IPS-20b (cell line): Measurements from ENCODE around the gene DGKE.

Experiments
- H3K27ac ChIP-seq: one replicate; pipeline ENCODE4 v1.5.1; 2013; ENCODE audit warnings: low read length
- H3K27me3 ChIP-seq: 2 replicates; pipeline ENCODE4 v1.6.1; 2013; ENCODE audit warnings: mild to moderate bottlenecking, low read length, inconsistent platforms; ENCODE audit not compliant: insufficient read depth
- H3K36me3 ChIP-seq: 2 replicates; pipeline ENCODE4 v1.6.1; 2013; ENCODE audit warnings: low read depth, mild to moderate bottlenecking, inconsistent platforms, low read length, moderate library complexity; ENCODE audit not compliant: insufficient read depth
- H3K4me1 ChIP-seq: 2 replicates; pipeline ENCODE4 v1.6.1; 2013; ENCODE audit warnings: mild to moderate bottlenecking, control low read depth, inconsistent platforms, low read length, moderate library complexity; ENCODE audit not compliant: insufficient read depth
- H3K4me3 ChIP-seq: 2 replicates; pipeline ENCODE4 v1.5.1; 2013; ENCODE audit warnings: mild to moderate bottlenecking, low read length, inconsistent platforms
- H3K9ac ChIP-seq: 2 replicates; pipeline ENCODE4 v1.6.1; 2013; ENCODE audit warnings: low read depth, mild to moderate bottlenecking, inconsistent platforms, low read length, moderate library complexity
- H3K9me3 ChIP-seq: 2 replicates; pipeline ENCODE4 v1.6.1; 2013; ENCODE audit warnings: mild to moderate bottlenecking, low read depth, low read length, inconsistent platforms; ENCODE audit not compliant: insufficient read depth

DGKE gene

GRCh38 chr17:56884483-56885311 lies 50.7 kb downstream of the DGKE start:
- no peaks in the 10 kb centered on the region for H3K27me3 ChIP-seq
- no peak overlapping the region for H3K4me3 ChIP-seq
- H3K36me3 ChIP-seq: peaks cover 15% of the 10 kb centered on the region
- H3K9ac ChIP-seq: no peak overlapping the region
- no peaks in the 10 kb centered on the region for H3K4me1 ChIP-seq
- peaks cover 16% of the 10 kb centered on the region for H3K9me3 ChIP-seq
- H3K27ac ChIP-seq: no peak overlapping the region

- Histone ChIP-seq H3K4me1 (no peaks in the 10 kb centered on the region), H3K9ac (no peak overlapping the region), H3K27ac (no peak overlapping the region), H3K9me3 (peaks cover 16% of the 10 kb centered on the region), H3K27me3 (no peaks in the 10 kb centered on the region), H3K36me3 (peaks cover 17% of the 10 kb centered on the region), H3K4me3 (no peak overlapping the region)
Observed at GRCh38 chr17:56885312-56885657, 51.3 kb downstream of the DGKE start.

DNA sequence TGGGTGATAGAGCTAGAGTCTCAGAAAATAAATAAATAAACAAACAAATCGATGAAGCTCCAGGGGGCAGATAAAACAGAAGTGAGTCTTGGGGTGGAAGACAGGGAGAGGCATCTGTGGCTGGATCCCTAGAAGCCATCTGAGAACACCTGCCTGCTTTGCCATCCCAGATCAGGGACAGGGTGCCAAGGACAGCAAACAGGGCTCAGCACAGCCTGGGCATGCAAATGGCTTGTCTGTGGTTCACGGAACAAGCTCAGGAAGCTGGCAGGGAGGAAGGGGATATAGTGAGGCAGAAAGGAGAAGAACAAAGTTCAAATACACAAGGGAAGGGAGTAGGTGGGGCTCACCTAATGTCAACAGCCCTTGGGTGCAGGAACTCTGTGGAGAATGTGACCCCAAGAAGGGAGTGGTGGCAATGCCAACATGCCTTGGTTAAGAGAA lies 52.4 kb downstream of the DGKE start:
- no peak overlapping the region for H3K9ac ChIP-seq
- H3K4me3 ChIP-seq: no peak overlapping the region
- no peak overlapping the region for H3K27ac ChIP-seq
- no peaks in the 10 kb centered on the region for H3K27me3 ChIP-seq
- H3K36me3 ChIP-seq: peaks cover 27% of the 10 kb centered on the region
- H3K9me3 ChIP-seq: peaks cover 16% of the 10 kb centered on the region
- no peaks in the 10 kb centered on the region for H3K4me1 ChIP-seq

DNA sequence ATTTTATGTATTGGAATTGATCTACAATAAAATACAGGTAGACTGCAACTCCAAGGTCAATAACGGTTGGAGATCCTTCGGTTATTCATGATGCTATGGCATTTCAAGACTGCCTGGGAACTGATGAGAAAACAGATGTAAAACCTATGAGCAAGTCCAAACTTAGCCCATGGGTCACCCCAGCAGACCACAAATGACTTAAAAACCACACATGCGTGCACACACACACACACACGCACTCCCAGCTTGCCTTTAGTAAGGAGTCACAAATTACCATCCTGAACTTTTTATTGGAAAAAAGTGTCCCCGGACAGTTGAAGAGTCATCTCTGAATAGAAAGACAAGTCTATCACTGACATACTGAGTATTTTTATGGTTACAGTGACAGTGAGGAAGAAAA lies 53.2 kb downstream of the DGKE start:
- no peak overlapping the region for H3K9ac ChIP-seq
- H3K4me1 ChIP-seq: no peaks in the 10 kb centered on the region
- no peaks in the 10 kb centered on the region for H3K27me3 ChIP-seq
- peaks cover 31% of the 10 kb centered on the region for H3K36me3 ChIP-seq
- H3K4me3 ChIP-seq: no peak overlapping the region
- peaks cover 16% of the 10 kb centered on the region for H3K9me3 ChIP-seq
- H3K27ac ChIP-seq: no peak overlapping the region

DNA sequence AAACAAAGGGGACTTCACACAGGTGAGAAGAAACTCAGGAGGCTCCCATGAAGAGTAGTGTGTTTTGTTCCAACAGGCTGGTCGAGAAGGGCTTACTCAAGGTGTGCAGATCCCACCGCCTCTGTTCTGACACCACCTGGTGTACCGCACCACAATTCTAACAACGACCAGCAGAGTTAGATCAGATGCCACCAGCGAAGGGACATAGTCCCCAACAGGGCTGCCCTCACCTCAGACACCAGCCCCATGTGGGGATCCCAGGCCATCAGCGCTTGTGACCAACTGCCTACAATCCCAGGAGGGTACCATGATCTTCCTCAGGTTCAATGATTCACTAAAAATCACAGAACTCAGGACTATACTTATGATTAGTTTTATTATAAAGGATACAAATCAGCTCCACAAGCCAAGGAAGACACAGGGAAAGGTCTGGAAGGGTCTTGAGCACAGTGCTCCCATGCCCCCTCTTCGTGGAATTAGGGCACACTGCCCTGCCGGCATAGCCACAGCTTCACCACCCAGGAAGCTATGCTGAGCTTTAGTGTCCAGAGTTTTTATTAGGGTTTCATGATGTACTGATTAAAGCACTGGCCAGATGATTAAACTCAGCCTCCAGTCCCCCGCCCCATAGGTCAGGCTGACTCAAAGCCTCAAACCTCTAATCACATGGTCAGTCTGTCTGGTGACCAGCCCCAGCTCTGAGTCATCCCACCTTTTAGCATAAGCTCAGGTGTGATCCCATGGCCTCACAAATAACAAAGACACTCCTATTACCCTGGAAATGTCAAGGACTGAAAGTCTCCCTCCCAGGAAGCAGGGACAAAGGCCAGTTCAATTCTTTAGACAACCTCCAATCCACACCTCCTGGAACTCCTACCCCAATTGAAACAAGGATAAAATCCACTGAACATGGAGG lies 53.9 kb downstream of the DGKE start:
- H3K9me3 ChIP-seq: peaks cover 16% of the 10 kb centered on the region
- no peaks in the 10 kb centered on the region for H3K27me3 ChIP-seq
- H3K4me3 ChIP-seq: no peak overlapping the region
- no peaks in the 10 kb centered on the region for H3K4me1 ChIP-seq
- no peak overlapping the region for H3K27ac ChIP-seq
- H3K36me3 ChIP-seq: peaks cover 31% of the 10 kb centered on the region
- no peak overlapping the region for H3K9ac ChIP-seq

DNA sequence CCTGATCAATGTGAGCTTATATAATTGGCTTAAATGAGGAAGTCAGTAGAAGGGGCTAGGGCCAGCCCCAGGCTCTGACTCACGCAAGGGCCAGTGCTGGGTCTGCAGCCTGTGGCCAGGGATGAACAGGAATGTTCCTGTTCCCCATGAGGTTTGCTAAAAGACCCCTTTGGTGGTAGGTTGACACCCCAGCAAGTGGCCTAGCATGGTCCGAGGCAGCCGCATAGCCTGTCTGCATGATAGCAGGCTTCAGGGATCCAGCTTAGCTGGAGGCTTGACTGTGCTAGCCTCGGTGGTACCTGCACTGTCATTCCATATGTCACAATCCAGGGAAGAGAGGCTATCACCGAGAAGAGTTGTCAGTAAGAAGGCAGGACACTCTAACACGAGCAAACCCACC lies 56.4 kb downstream of the DGKE start:
- Histone ChIP-seq H3K4me1 (no peaks in the 10 kb centered on the region), H3K4me3 (no peak overlapping the region), H3K9ac (no peak overlapping the region), H3K27ac (no peak overlapping the region), H3K27me3 (no peaks in the 10 kb centered on the region), H3K9me3 (peaks cover 16% of the 10 kb centered on the region), H3K36me3 (peaks cover 47% of the 10 kb centered on the region)

- Histone ChIP-seq H3K9ac (no peak overlapping the region), H3K27ac (no peak overlapping the region), H3K4me3 (no peak overlapping the region), H3K36me3 (peaks cover 54% of the 10 kb centered on the region), H3K9me3 (peaks cover 16% of the 10 kb centered on the region), H3K27me3 (no peaks in the 10 kb centered on the region), H3K4me1 (peaks cover 5% of the 10 kb centered on the region; the same call in 1 of the 2 replicates)
Observed at GRCh38 chr17:56890906-56891674, 57.1 kb downstream of the DGKE start.

DNA sequence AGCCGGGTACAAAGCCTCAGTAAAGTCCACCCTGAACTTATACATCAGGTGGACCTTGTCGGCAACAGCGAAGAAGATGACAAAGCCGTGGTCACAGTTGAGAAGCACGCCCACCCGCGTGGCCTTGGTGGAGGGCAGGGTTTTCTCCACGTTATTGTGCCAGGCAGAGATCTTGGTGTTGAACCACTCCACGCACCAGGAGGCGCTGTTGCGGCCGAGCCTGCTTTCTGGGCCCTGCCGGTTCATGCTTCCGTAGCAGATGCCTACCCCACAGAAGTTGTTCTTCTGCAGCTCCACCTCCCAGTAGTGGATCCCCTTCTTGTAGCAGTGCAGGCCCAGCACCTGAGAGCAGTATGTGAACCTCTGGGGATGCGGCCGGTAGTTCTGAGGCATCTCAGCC lies 57.8 kb downstream of the DGKE start:
- peaks cover 10% of the 10 kb centered on the region; the same call in 1 of the 2 replicates for H3K4me1 ChIP-seq
- H3K27ac ChIP-seq: no peak overlapping the region
- peaks cover 55% of the 10 kb centered on the region for H3K36me3 ChIP-seq
- no peaks in the 10 kb centered on the region for H3K27me3 ChIP-seq
- no peak overlapping the region for H3K4me3 ChIP-seq
- no peak overlapping the region for H3K9ac ChIP-seq
- peaks cover 15% of the 10 kb centered on the region for H3K9me3 ChIP-seq

GRCh38 chr17:56892333-56892732 lies 58.4 kb downstream of the DGKE start:
- Histone ChIP-seq H3K9me3 (peaks cover 10% of the 10 kb centered on the region), H3K9ac (no peak overlapping the region), H3K27ac (no peak overlapping the region), H3K4me1 (peaks cover 10% of the 10 kb centered on the region; the same call in 1 of the 2 replicates), H3K4me3 (no peak overlapping the region), H3K36me3 (peaks cover 49% of the 10 kb centered on the region), H3K27me3 (no peaks in the 10 kb centered on the region)

DNA sequence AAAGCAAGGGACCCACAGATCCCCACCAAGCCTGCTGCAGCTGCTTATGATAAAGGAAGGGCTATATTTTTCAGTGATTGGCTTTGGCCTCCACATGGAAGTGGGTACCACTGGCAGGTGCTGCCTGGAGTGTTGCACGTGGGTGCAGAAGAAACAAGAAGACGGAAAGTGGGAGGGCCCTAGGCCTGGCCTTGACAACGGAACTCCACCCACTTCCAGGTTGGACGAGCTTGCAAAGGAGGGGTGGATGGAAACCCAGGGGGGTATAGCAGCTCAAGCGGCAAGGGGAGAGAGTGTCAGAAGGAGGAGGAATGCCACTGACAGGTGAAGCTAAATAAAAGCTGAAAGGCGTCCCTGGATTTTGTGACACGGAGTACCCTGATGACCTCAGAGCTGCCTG lies 59.6 kb downstream of the DGKE start:
- Histone ChIP-seq H3K27ac (no peak overlapping the region), H3K27me3 (no peaks in the 10 kb centered on the region), H3K4me3 (no peak overlapping the region), H3K9me3 (no peaks in the 10 kb centered on the region; the same call in 1 of the 2 replicates), H3K4me1 (peaks cover 10% of the 10 kb centered on the region; the same call in 1 of the 2 replicates), H3K36me3 (peaks cover 52% of the 10 kb centered on the region), H3K9ac (no peak overlapping the region)

DNA sequence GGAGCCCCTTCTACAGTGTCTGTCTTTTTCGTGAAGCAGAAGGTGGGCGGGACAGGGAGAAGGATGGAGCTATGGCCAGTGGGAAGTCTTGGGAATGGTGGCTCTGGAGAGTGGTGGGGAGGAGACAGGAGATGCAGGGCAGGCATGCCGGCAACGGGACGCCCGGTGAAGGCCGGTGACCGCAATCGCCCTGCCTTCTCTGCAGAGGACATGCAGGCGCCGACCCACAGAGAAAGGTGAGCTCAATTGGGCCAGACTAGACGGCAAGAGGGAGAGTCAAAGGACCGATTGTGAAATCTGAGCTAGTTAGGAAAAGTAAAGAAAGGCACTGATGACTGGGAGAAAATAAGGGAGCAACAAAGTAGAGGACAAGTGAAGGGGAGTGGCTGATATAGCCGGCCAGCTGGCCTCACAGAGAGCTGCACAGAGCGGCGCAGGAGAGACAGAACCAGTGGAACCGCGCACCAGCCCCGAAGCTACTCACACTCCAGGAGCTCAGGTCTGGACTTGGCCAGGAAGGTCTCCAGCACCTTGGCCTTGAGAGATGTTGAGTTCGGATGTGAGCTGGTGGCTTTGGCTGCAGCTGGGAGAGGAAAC lies 61.0 kb downstream of the DGKE start:
- Histone ChIP-seq H3K9ac (no peak overlapping the region), H3K27me3 (no peaks in the 10 kb centered on the region), H3K4me3 (no peak overlapping the region), H3K9me3 (no peaks in the 10 kb centered on the region), H3K4me1 (peaks cover 10% of the 10 kb centered on the region; the same call in 1 of the 2 replicates), H3K27ac (peak overlapping the region; percentile 48), H3K36me3 (peaks cover 64% of the 10 kb centered on the region)
